ENCODE data around the gene ASIC2. TPM values are rescaled to one million over a fixed set of nuclear protein-coding genes. Genes with fewer than 3 reads are reported as not detected.

ASIC2 gene
- polyA plus RNA-seq, 3 donors = 2.7 to 3.8 (median 3.3) TPM

DNA sequence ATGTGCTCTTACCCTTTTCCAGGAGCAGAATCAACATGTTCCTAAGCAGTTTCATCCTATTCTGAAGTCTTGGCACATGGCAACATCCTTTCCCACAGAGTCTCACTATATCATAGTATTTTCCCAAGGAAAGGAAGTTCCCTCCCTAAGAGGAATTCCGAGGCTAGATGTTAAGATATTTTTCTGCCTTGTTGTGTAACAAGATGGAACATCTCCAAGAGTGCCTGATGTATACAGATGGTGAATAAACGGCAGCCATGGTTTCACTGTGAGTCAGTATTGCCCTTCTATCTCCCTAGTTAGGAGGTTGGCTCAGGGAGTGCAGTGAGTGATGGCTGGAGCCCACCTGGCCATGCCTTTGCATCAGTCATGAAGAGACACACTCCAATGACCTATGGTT, 253.2 kb downstream of the ASIC2 start:
- no peak for DNase-seq (ENCODE audit: low read depth in 3 of 3, low spot score in 2 of 3)

- DNase-seq (ENCODE audit: low read depth in 3 of 3, low spot score in 2 of 3) = no peak
Observed at GRCh38 chr17:33038740-33039139, 254.4 kb downstream of the ASIC2 start.

DNA sequence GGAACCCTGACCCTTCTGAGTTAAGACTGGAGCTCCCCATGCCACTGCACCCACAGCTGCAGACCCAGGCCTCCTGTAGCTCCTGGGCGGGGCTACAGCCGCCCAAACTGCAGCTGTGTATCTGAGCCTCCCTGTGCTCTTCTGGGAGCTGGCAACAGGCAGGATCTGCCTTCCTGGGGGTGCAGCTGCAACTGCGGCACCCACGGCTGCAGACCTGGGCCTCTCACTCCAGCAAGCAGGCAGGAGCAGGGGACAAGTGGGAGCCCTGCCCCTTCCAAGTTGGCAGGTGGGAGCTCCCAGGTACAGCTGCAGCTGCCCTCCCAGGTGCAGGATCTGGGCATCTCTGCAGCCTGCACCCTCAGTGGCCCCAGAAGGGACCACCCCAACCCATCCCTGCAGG, 259.9 kb downstream of the ASIC2 start:
- DNase-seq (ENCODE audit: low read depth in 3 of 3, low spot score in 2 of 3) = no peak

GRCh38 chr17:33028778-33029177, 264.3 kb downstream of the ASIC2 start:
- DNase-seq (ENCODE audit: low read depth in 3 of 3, low spot score in 2 of 3) = no peak

DNA sequence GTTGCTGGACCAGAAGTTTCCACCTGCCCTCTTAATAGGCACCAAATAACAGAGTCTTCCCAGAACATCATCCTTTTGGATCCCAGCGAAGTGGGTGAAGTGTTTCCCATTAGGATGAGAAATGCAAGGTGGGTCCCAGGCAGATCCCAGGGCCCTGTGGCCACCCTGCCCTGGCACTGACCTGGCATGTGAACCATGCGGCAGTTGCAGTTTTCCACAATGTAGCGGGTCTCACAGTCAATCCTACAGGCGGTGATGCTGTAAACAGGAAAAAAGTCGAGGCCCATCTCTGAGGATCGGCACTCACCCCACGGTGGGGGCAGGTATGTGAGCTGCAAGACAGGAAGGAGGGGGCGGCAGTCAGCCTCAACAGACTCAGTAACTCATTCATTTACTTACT, 265.0 kb downstream of the ASIC2 start:
- DNase-seq (ENCODE audit: low read depth in 3 of 3, low spot score in 2 of 3) = no peak

DNA sequence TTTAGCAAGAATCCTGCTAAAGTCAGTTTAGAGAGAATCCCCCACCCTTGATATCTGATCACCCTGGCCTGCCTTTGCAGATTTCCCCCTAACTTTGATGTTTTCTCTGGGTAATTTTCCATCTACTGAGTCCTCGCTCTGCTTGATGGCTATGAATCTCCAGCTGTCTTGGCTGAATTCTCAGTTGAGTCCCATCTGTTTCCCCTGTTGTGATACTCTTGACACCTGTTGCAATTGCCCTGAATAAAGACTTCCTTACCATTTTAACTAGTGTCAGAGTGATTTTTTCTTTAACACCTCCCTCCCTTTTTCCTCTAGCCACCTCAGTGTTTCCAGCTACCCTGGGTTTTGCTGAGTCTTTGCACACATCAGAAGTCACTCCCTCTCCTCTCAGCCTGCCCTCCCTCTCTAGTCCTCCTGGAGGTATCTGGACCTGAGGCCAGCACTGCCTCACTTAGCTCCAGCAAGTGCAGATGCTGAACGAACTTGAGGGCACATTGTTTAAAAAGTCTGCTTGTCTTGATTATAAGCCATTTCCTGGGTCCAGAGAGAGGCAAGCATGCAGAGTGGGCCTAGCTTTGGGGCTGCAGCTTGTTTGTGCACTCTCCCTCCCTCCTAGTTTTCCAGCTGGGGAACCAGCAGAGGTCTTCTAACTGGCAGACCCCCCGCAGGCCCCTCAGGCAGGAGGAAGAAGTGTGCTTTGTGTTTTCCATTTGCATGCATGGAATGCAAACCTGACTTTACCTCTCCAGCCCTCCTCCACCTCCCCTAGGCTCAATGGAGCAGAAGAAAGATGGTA, 268.2 kb downstream of the ASIC2 start:
- DNase-seq (ENCODE audit: low read depth in 3 of 3, low spot score in 2 of 3) = no peak

DNA sequence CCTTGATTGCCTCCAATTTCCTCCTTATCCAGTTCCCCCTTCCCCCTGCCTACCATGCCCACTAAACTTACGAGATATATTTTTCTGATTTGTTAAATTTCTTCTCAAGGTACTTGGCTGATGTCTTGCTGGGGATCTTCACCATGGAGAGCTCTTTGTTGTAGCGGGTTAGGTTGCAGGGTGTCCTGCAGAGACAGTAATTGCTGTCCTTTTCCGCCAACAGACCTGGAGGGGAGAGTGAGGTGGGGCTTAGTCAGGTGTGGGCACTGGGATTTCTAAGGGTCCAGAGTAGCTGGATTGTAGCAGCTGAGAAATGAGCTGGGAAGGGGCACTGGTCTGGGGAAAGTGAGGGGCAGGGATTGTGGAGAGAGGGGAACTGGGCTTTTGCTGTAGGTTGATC, 269.3 kb downstream of the ASIC2 start:
- no peak for DNase-seq (ENCODE audit: low read depth in 3 of 3, low spot score in 2 of 3)

GRCh38 chr17:33021731-33022408, 271.2 kb downstream of the ASIC2 start:
- no peak for DNase-seq (ENCODE audit: low read depth in 3 of 3, low spot score in 2 of 3)

DNA sequence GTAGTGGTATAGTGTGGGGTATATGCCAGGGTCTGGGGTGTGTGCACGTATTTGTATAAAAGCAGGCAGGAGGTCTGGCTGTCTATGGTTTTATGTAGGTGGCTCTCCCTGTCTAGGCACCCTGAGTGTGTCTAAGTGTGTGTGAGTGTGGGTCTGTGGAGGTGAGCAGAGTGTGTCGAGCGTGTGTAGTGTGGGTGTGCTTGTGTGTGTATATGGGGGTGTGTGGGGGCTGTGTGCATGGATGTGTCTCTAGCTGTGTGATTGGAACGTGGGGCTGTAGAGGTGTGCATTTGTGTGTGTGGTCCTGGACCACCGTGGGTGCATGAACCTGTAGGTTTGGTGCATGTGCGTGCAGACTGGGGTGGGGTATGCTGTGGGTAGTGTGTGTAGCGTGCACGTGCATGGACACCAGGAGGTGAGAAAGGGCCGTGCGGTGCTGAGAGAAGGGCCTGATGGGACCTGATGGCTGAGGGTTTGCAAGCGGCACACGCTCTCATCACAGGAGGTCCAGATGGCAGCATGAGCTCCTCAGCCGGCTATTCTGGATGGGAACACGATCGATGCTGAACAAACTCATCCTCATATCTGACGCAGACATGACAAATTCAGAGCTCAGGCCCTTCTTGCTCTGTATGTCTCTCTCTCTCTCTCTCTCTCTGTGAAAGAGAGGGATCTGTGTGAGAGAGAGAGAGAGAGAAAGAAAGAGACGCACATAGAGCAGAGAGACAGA, 273.8 kb downstream of the ASIC2 start:
- no peak for DNase-seq (ENCODE audit: low read depth in 3 of 3, low spot score in 2 of 3)

DNA sequence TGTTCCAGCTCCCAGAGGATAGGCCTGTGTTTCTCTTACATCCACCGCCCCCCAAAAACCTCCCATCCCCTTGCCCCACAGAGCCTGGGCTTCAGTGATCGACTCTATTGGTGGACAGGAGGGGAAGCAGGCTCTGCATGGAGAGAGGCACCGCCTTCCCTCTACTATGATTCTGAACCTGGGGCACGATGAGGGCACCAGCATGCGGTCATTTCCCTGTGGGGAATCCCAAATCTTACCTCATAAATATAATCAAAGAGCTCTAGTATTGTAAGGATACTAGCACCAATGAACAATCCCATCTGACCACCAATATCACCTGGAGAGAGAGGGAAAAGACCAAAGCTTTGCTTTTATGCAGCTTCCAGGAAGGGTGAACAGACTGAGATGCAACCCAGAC, 275.7 kb downstream of the ASIC2 start:
- DNase-seq (ENCODE audit: low read depth in 3 of 3, low spot score in 2 of 3) = no peak

- DNase-seq (ENCODE audit: low read depth in 3 of 3, low spot score in 2 of 3) = no peak
Observed at GRCh38 chr17:33016920-33017319, 276.2 kb downstream of the ASIC2 start.

GRCh38 chr17:33015716-33016346, 277.3 kb downstream of the ASIC2 start:
- DNase-seq (ENCODE audit: low read depth in 3 of 3, low spot score in 2 of 3) = no peak

- DNase-seq (ENCODE audit: low read depth in 3 of 3, low spot score in 2 of 3) = no peak
Observed at GRCh38 chr17:33014751-33015150, 278.3 kb downstream of the ASIC2 start.

DNA sequence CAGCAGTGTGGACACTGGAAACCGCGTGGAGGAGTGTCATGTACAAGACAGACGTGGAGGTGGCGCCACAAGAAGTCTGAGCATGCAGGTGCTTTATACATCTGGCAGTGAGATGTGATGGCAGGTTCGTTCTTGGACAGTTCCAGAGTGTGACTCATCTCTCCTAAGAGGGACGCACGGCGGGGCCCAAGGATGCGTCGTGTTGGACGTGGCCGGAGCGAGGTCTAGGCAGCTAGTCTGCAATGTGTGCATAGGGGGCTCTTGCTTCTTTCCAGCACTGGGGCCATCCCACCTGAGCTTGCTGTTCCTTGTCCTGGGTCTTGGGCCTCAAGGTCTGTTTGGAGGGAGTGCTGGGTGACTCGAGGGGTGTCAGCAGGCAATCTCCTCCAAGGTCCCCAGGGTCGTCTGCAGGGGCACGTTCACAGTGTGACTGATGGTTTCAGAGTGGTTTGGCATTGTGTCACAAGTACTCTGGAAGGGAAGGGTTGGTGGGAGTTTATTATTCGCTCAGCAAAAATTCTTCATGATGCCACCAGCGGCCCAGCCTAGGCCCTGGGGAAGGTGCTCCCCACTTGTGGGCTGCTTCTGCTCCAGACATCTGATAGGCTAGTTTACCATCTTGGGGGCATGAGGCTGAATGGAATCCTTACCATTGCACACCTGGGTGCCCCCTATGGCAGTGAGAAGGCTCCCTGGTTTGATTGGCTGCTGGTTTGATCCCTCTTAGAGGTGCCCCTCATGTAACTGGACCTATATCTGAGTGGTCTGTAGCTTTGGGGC, 279.3 kb downstream of the ASIC2 start:
- no peak for DNase-seq (ENCODE audit: low read depth in 3 of 3, low spot score in 2 of 3)

DNA sequence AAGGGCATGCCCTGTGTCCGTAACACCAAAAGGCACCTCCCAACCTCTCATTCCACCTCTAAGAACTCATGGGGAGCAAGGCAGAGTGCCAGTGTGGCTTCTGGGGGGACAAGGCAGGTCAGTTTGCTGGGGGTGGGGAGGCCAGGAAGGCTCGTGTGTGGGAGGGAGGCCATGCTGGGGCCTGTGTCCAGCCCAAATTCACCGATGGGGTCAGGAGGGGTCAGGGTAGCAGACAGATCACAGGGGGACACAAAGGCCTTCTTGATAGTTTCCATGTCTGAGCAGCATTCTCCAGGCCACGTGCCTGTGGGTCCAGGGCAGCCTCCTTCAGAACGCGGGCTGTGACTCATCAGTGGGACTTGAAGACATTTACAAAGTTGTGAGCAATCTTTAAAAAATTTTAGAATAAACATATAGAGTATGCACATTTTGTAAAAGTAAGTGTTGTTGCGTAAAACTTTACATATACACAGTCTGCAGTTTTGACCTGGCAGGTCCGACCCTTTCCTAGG, 280.5 kb downstream of the ASIC2 start:
- no peak for DNase-seq (ENCODE audit: low read depth in 3 of 3, low spot score in 2 of 3)

DNA sequence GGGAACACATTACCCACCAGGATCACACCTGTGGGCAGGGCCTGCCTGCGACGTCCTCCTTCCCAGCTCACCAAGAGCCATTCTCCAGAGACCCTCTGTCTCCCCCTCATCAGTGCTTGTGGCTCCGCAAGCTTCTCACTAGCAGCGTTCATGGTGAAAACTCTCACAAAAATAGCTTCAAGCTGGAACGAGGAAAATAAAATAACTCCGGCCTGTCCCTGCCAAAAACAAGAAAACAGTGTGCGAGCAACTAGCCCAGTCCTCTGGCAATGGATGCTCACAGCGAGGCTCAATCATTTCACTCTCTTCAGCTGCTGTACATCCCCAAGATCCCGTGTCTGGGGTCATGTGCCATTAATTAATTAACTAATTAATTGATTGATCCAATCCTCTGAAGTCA, 283.5 kb downstream of the ASIC2 start:
- no peak for DNase-seq (ENCODE audit: low read depth in 3 of 3, low spot score in 2 of 3)

- DNase-seq (ENCODE audit: low read depth in 3 of 3, low spot score in 2 of 3) = no peak
Observed at GRCh38 chr17:33007186-33007585, 285.9 kb downstream of the ASIC2 start.

DNA sequence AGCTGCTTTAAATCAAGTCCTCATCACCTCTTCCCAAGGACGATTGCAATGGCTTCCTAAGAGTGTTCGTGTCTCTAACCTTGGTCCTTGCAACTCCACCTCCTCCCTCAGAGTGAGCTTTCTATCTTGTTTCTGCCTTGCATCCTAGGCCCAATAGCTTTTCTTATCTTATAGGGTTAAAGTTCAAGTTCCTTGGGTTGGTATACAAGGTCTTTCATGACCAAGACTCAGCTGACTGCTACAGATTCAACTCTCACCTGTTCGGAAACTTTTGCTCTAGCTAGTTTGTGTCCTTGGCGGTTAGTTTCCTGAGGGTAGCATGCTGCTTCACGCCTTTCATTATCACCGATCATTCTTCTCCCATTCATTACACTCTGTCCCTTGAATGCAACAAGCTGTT, 290.8 kb downstream of the ASIC2 start:
- DNase-seq (ENCODE audit: low read depth in 3 of 3, low spot score in 2 of 3) = no peak

DNA sequence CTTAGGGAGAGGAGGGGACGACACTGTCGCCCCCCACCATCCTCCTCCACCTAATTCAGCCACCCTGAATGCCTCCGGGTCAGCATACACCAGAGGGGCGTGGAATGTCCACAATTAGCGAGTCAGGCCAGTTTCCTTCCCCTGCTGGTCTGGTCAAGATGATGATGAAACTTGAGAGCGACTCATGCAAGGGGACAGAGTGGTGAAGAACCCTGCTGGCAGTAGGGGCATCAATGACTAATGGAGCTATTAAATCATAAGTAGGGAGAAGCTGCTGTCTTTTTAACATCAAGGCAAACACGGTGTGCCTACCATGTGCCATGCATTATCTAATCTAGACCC, 294.2 kb downstream of the ASIC2 start:
- no peak for DNase-seq (ENCODE audit: low read depth in 3 of 3, low spot score in 2 of 3)

- DNase-seq (ENCODE audit: low read depth in 3 of 3, low spot score in 2 of 3) = peak; percentile 62 to 72 (median 69)
Observed at GRCh38 chr17:32998111-32998886, 294.8 kb downstream of the ASIC2 start.

Measured in right renal cortex interstitium (tissue), 3 donors.